ENCODE results near the gene HPX. TPM values are rescaled to one million over a fixed set of nuclear protein-coding genes. Genes with fewer than 3 reads are reported as not detected.

The HPX gene
- total and polyA plus RNA-seq, 12 donors, result 0.26 to 25.2 (median 1.7) TPM

GRCh38 chr11:6480299-6480914 is 39.6 kb upstream of the HPX start:
- Histone ChIP-seq H3K4me1 (replicated peaks in 1 of 2) (peaks cover 23 to 24% of the 10 kb centered on the region in 2 donors), H3K27ac (peak overlapping the region in 4 of 5 donors; percentile 91 to 96 (median 93)), H3K27me3 (no peaks in the 10 kb centered on the region), H3K4me3 (peak overlapping the region in 3 of 4 donors; percentile 73 to 82 (median 74)), H3K9me3 (replicated peaks in 1 of 3) (no peaks in the 10 kb centered on the region), H3K36me3 (replicated peaks in 1 of 2) (peaks cover 0 to 55% of the 10 kb centered on the region in 2 donors)
- TF ChIP-seq POLR2A (IDR thresholded peaks at IDR 0.05) (no peak), CTCF (IDR thresholded peaks at IDR 0.05) (no peak)
- WGBS, 4 donors, result 54 to 63% (median 57%) methylated on average over 9 of the region's 9 CpGs
- intact Hi-C loops (cut with DNase I), result no loop called here
- DNase-seq, result peak in 5 of 7 donors; percentile 32 to 66 (median 42)

GRCh38 chr11:6476571-6476970 is 35.8 kb upstream of the HPX start:
- TF ChIP-seq CTCF (IDR thresholded peaks at IDR 0.05) (no peak), POLR2A (IDR thresholded peaks at IDR 0.05) (no peak)
- intact Hi-C loops (cut with DNase I), result no loop called here
- Histone ChIP-seq H3K27me3 (no peaks in the 10 kb centered on the region), H3K27ac (no peak overlapping the region), H3K36me3 (replicated peaks in 1 of 2) (peaks cover 0 to 26% of the 10 kb centered on the region in 2 donors), H3K4me1 (replicated peaks in 1 of 2) (peaks cover 19 to 27% of the 10 kb centered on the region in 2 donors), H3K4me3 (no peak overlapping the region), H3K9me3 (replicated peaks in 1 of 3) (no peaks in the 10 kb centered on the region)
- no peak for DNase-seq
- 93 to 98% (median 96%) methylated on average over 4 of the region's 4 CpGs for WGBS, 4 donors

GRCh38 chr11:6475936-6476335 is 35.1 kb upstream of the HPX start:
- H3K36me3 ChIP-seq (replicated peaks in 1 of 2), result peaks cover 0 to 26% of the 10 kb centered on the region in 2 donors
- H3K4me1 ChIP-seq (replicated peaks in 1 of 2), result peaks cover 19 to 27% of the 10 kb centered on the region in 2 donors
- no peak for DNase-seq
- no peaks in the 10 kb centered on the region for H3K9me3 ChIP-seq (replicated peaks in 1 of 3)
- no peak overlapping the region for H3K4me3 ChIP-seq
- no peaks in the 10 kb centered on the region for H3K27me3 ChIP-seq
- TF ChIP-seq POLR2A (IDR thresholded peaks at IDR 0.05), result no peak
- TF ChIP-seq CTCF (IDR thresholded peaks at IDR 0.05), result no peak
- H3K27ac ChIP-seq, result no peak overlapping the region
- WGBS, 4 donors, result 82 to 90% (median 87%) methylated on average over 4 to 5 of the region's 5 CpGs
- intact Hi-C loops (cut with DNase I), result no loop called here

- intact Hi-C loops (cut with DNase I), result no loop called here
- Histone ChIP-seq H3K4me1 (replicated peaks in 1 of 2) (peaks cover 10 to 18% of the 10 kb centered on the region in 2 donors), H3K9me3 (replicated peaks in 1 of 3) (no peaks in the 10 kb centered on the region), H3K36me3 (replicated peaks in 1 of 2) (peaks cover 0 to 26% of the 10 kb centered on the region in 2 donors), H3K27me3 (no peaks in the 10 kb centered on the region), H3K27ac (peak overlapping the region in 3 of 5 donors; percentile 95 to 97 (median 95)), H3K4me3 (no peak overlapping the region)
- TF ChIP-seq POLR2A (IDR thresholded peaks at IDR 0.05) (no peak), CTCF (IDR thresholded peaks at IDR 0.05) (no peak)
- no peak for DNase-seq
- WGBS, 4 donors, result 71 to 74% (median 73%) methylated on average over 3 of the region's 3 CpGs
These were observed 34.2 kb upstream of the HPX start for GRCh38 chr11:6474806-6475500.

All from adrenal gland (tissue), 12 donors.